CD14-positive monocyte (primary cell): ENCODE results near the gene ABCB6. TPM values are rescaled to one million over a fixed set of nuclear protein-coding genes. Genes with fewer than 3 reads are reported as not detected.

Source experiments
- DNase-seq, 3 donors: peaks; one replicate each; pipeline ENCODE4 v3.0.0-alpha.2; 2011 to 2022
- H2AFZ ChIP-seq: 2 replicates; pipeline ENCODE4 v1.6.0; 2012; ENCODE audit warnings: mild to moderate bottlenecking, low read depth, low read length, inconsistent platforms; ENCODE audit not compliant: insufficient read depth, poor library complexity, severe bottlenecking
- H3K27ac ChIP-seq, 2 donors: 1 replicate in 1 of 2; 2 replicates in 1 of 2; pipeline ENCODE4 v1.5.1; 2012 to 2013; ENCODE audit warnings: low read length in 2 of 2, control low read depth in 1 of 2, inconsistent platforms in 1 of 2, low read depth in 1 of 2, mild to moderate bottlenecking in 1 of 2
- H3K27me3 ChIP-seq, 2 donors: one replicate each; pipeline versions ENCODE4 v1.6.0 to v1.6.1; 2011 to 2013; ENCODE audit warnings: low read length in 2 of 2; ENCODE audit not compliant: control insufficient read depth in 2 of 2, insufficient read depth in 2 of 2
- H3K36me3 ChIP-seq, 2 donors: replicated peaks in 1 of 2; 1 replicate in 1 of 2; 2 replicates in 1 of 2; pipeline versions ENCODE4 v1.5.1 to v1.6.1; 2012 to 2013; ENCODE audit warnings: low read length in 2 of 2, control low read depth in 1 of 2, inconsistent platforms in 1 of 2, mild to moderate bottlenecking in 1 of 2; ENCODE audit not compliant: insufficient read depth in 2 of 2, control insufficient read depth in 1 of 2
- H3K4me1 ChIP-seq, 2 donors: 1 replicate in 1 of 2; 2 replicates in 1 of 2; pipeline versions ENCODE4 v1.5.1 to v1.6.1; 2012 to 2013; ENCODE audit warnings: low read length in 2 of 2, control low read depth in 1 of 2, inconsistent platforms in 1 of 2, mild to moderate bottlenecking in 1 of 2, moderate library complexity in 1 of 2; ENCODE audit not compliant: insufficient read depth in 2 of 2, control insufficient read depth in 1 of 2
- H3K4me2 ChIP-seq: replicated peaks from 2 replicates; pipeline ENCODE3; 2012; ENCODE audit warnings: low read length, moderate library complexity, mild to moderate bottlenecking; ENCODE audit not compliant: poor library complexity, severe bottlenecking; ENCODE audit errors: extremely low read depth
- H3K4me3 ChIP-seq, 3 experiments: fragments of 200-600 bp in 1 of 3; sonication (generic) in 1 of 3; replicated peaks in 1 of 3; 1 replicate in 2 of 3; 2 replicates in 1 of 3; pipeline ENCODE4 v1.5.1; 2011 to 2013; ENCODE audit warnings: low read length in 3 of 3, mild to moderate bottlenecking in 3 of 3, control low read depth in 2 of 3, low read depth in 2 of 3, inconsistent platforms in 1 of 3, moderate library complexity in 1 of 3
- H3K79me2 ChIP-seq: 2 replicates; pipeline ENCODE4 v1.6.0; 2012; ENCODE audit warnings: mild to moderate bottlenecking, control low read depth, inconsistent platforms, low read length, moderate library complexity; ENCODE audit not compliant: insufficient read depth
- H3K9ac ChIP-seq: 2 replicates; pipeline ENCODE4 v1.6.0; 2017; ENCODE audit warnings: low read length, mild to moderate bottlenecking; ENCODE audit not compliant: insufficient read depth, poor library complexity, severe bottlenecking
- H3K9me3 ChIP-seq, 2 donors: replicated peaks in 1 of 2; 1 replicate in 1 of 2; 2 replicates in 1 of 2; pipeline versions ENCODE4 v1.5.1 to v1.6.1; 2012 to 2013; ENCODE audit warnings: low read length in 2 of 2, control low read depth in 1 of 2; ENCODE audit not compliant: control insufficient read depth in 1 of 2, insufficient read depth in 1 of 2
- H4K20me1 ChIP-seq: 2 replicates; pipeline ENCODE4 v1.6.0; 2012; ENCODE audit warnings: mild to moderate bottlenecking, low read length, control low read depth, moderate library complexity; ENCODE audit not compliant: insufficient read depth
- H3K27ac Mint-ChIP-seq, 7 donors: one replicate each; pipeline ENCODE4 v1.8.0; 2020; ENCODE audit warnings: mild to moderate bottlenecking in 7 of 7, mixed read lengths in 7 of 7, moderate library complexity in 6 of 7, inconsistent platforms in 2 of 7
- H3K27me3 Mint-ChIP-seq, 3 donors: one replicate each; pipeline ENCODE4 v1.8.0; 2021 to 2022; ENCODE audit warnings: low read depth in 3 of 3, mild to moderate bottlenecking in 3 of 3, mixed read lengths in 3 of 3, moderate library complexity in 3 of 3, inconsistent platforms in 1 of 3
- H3K36me3 Mint-ChIP-seq, 2 donors: one replicate each; pipeline ENCODE4 v1.8.0; 2020; ENCODE audit warnings: mixed read lengths in 2 of 2, inconsistent platforms in 1 of 2, mild to moderate bottlenecking in 1 of 2
- H3K4me1 Mint-ChIP-seq: one replicate; pipeline ENCODE4 v1.8.0; 2020; ENCODE audit warnings: mild to moderate bottlenecking, mixed read lengths
- H3K4me3 Mint-ChIP-seq, 2 donors: one replicate each; pipeline ENCODE4 v1.8.0; 2020; ENCODE audit warnings: mild to moderate bottlenecking in 2 of 2, mixed read lengths in 2 of 2, moderate library complexity in 1 of 2
- H3K9me3 Mint-ChIP-seq, 7 donors: one replicate each; pipeline ENCODE4 v1.8.0; 2020 to 2022; ENCODE audit warnings: mixed read lengths in 7 of 7, mild to moderate bottlenecking in 6 of 7, moderate library complexity in 6 of 7, inconsistent platforms in 2 of 7
- CTCF ChIP-seq: fragments of 200-600 bp; IDR thresholded peaks from one replicate; pipeline ENCODE4 v1.8.0; 2022; ENCODE audit warnings: antibody characterized with exemption, mild to moderate bottlenecking
- WGBS: methylation state at CpG from one replicate; pipeline ENCODE4 v1.1.5; 2013; ENCODE audit warnings: missing lambda C conversion rate; ENCODE audit not compliant: insufficient coverage; 5-methylcytosine and 5-hydroxymethylcytosine counted together
- intact Hi-C, 2 donors: fragments of 100-400 bp; cut with micrococcal nuclease; formaldehyde crosslinking; loops; one replicate each; pipeline versions ENCODE4 v1.15.0 to v1.15.1; 2023
- polyA plus RNA-seq, 3 donors: library from polyadenylated mRNA; depleted of rRNA in 1 of 3; unstranded in 2 of 3; stranded (reverse) in 1 of 3; fragments of 300-500 nt in 2 of 3; fragments of >200 nt in 1 of 3; fragmentation: Illumina TruSeq in 2 of 3; gene quantifications; 1 replicate in 2 of 3; 2 replicates in 1 of 3; pipeline ENCODE4 v1.2.3, GENCODE V29; 2012 to 2021

The ABCB6 gene
- polyA plus RNA-seq, 3 donors: 0.28 to 4.8 (median 0.58) TPM

- Histone ChIP-seq H3K4me3 (no peak overlapping the region), H3K27me3 (no peaks in the 10 kb centered on the region), H3K4me1 (peaks cover 32 to 49% of the 10 kb centered on the region in 2 donors), H3K27ac (peak overlapping the region in 1 of 2 donors; percentile 9), H4K20me1 (peaks cover 61% of the 10 kb centered on the region), H3K9me3 (no peaks in the 10 kb centered on the region), H3K4me2 (peak overlapping the region; percentile 1), H3K79me2 (peaks cover 47% of the 10 kb centered on the region), H3K9ac (no peak overlapping the region), H2AFZ (no peak overlapping the region), H3K36me3 (peaks cover 36 to 53% of the 10 kb centered on the region in 2 donors)
- Mint-ChIP-seq H3K9me3 (no peaks in the 10 kb centered on the region), H3K27me3 (peaks cover 0 to 2% (median 0%) of the 10 kb centered on the region in 3 donors), H3K4me1 (peaks cover 56% of the 10 kb centered on the region), H3K4me3 (peak overlapping the region in 1 of 2 donors; percentile 51), H3K27ac (peak overlapping the region in 3 of 7 donors; percentile 4 to 41 (median 24)), H3K36me3 (peaks cover 40 to 51% of the 10 kb centered on the region in 2 donors)
- no peak for TF ChIP-seq CTCF
- no peak for DNase-seq
- 95% methylated on average over 3 of the region's 7 CpGs for WGBS
- intact Hi-C loops: loop anchor here (5.0 to 10.0 kb wide), 4 partner anchors 42 to 430 kb away; partner anchors contain the start of genes ABCB6 (in 1 of the 2), TUBA4A (in 1 of the 2) and TUBA4B (in 1 of the 2)
Observed at GRCh38 chr2:219174801-219175200, 44.0 kb downstream of the ABCB6 start.

DNA sequence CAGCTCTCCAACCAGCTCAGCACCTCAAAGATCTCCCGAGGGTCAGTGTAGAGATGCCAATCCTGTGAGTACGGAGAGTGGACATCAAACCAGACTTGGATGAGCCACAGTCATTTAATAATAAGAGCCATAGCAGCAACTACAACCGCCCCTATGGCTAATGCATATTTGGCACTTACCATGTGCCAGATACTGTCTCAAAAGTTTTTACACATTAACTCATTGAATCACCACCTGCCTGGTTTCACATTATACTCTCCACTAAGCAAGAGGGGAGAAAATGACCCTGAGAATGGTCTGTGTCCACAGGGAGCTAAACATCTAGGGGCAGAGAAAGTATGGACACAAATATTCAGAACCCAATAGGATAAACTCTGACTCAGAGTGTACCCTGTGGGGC lies 44.6 kb downstream of the ABCB6 start:
- H3K27ac Mint-ChIP-seq: peak overlapping the region in 3 of 7 donors; percentile 41 to 53 (median 44)
- H3K4me3 Mint-ChIP-seq: no peak overlapping the region
- H3K4me3 ChIP-seq: no peak overlapping the region
- no peak overlapping the region for H2AFZ ChIP-seq
- peaks cover 54% of the 10 kb centered on the region for H4K20me1 ChIP-seq
- peaks cover 49% of the 10 kb centered on the region for H3K4me1 Mint-ChIP-seq
- H3K36me3 Mint-ChIP-seq: peaks cover 38 to 47% of the 10 kb centered on the region in 2 donors
- H3K9me3 Mint-ChIP-seq: no peaks in the 10 kb centered on the region
- intact Hi-C loops: loop anchor here in 1 of 2 donors (10.0 kb wide), 1 partner anchor 431 kb away; no protein-coding TSS in a partner anchor
- no peaks in the 10 kb centered on the region for H3K9me3 ChIP-seq
- peaks cover 34 to 46% of the 10 kb centered on the region in 2 donors for H3K36me3 ChIP-seq
- no peak for DNase-seq
- H3K79me2 ChIP-seq: peaks cover 40% of the 10 kb centered on the region
- H3K4me1 ChIP-seq: peaks cover 27 to 43% of the 10 kb centered on the region in 2 donors
- H3K27ac ChIP-seq: peak overlapping the region in 1 of 2 donors; percentile 9
- H3K4me2 ChIP-seq: no peak overlapping the region
- 92% methylated on average over 2 of the region's 3 CpGs for WGBS
- H3K27me3 ChIP-seq: no peaks in the 10 kb centered on the region
- peaks cover 0 to 2% (median 0%) of the 10 kb centered on the region in 3 donors for H3K27me3 Mint-ChIP-seq
- H3K9ac ChIP-seq: no peak overlapping the region
- TF ChIP-seq CTCF: no peak
